HG02885 (cell line): Measurements from ENCODE around the gene TSC22D1.
"Not testable (repeated sequence)": the region's sequence is repeated elsewhere in the genome, so short reads cannot be mapped to it uniquely, and the experiment has no call there.

ENCODE experiments used
- ATAC-seq: cut with Tn5 transposase; IDR thresholded peaks from one replicate; pipeline ENCODE4 v1.9.1; 2021; ENCODE audit warnings: mild to moderate bottlenecking; ENCODE audit not compliant: unreplicated experiment, poor library complexity

Gene TSC22D1

GRCh38 chr13:44458313-44458975 is 117.7 kb downstream of the TSC22D1 start:
- ATAC-seq = no peak

- ATAC-seq = not testable (repeated sequence)
These were observed 119.9 kb downstream of the TSC22D1 start for GRCh38 chr13:44456212-44456611.

DNA sequence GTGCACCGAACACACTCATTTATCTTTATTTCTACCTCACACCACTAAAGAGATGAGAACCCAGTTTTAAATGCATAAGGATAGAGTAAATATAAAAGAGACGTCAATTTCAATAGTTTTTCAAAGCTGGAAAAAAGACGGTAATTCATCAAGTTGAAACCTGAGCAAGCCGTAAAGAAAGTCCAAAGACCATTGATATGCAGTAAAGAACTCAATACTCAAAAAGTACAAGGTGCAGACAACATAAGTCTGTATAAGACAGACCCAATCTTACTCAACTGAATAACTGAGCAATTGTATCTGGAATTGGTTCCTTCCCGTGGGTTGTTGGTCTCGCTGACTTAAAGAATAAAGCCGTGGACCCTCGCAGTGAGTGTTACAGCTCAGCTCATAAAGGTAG is 120.4 kb downstream of the TSC22D1 start:
- ATAC-seq = no peak

GRCh38 chr13:44453881-44454280 is 122.2 kb downstream of the TSC22D1 start:
- ATAC-seq = no peak

GRCh38 chr13:44453069-44453468 is 123.1 kb downstream of the TSC22D1 start:
- ATAC-seq = no peak

GRCh38 chr13:44452418-44452817 is 123.7 kb downstream of the TSC22D1 start:
- no peak for ATAC-seq

DNA sequence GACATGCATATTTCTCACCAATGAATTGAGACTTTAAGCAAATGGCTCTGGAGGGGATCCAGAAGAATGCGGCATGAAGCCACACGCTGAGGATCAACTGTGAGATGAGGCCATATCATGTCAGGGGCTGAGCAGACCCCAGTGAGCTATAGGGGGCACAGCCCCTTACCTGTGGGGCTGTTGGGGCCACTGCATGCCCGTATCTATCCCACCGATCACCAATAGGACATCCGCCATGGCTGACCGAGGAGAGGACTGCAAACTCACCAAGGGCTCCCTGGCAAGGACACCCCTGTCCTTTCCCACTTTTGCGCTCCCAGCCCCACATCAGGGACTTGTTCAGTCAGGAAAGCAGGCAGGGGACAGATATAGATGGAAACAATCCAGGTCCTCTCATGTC is 124.5 kb downstream of the TSC22D1 start:
- ATAC-seq = no peak

- no peak for ATAC-seq
These were observed 125.0 kb downstream of the TSC22D1 start for GRCh38 chr13:44451126-44451525.

GRCh38 chr13:44449999-44450821 is 125.9 kb downstream of the TSC22D1 start:
- ATAC-seq = no peak

DNA sequence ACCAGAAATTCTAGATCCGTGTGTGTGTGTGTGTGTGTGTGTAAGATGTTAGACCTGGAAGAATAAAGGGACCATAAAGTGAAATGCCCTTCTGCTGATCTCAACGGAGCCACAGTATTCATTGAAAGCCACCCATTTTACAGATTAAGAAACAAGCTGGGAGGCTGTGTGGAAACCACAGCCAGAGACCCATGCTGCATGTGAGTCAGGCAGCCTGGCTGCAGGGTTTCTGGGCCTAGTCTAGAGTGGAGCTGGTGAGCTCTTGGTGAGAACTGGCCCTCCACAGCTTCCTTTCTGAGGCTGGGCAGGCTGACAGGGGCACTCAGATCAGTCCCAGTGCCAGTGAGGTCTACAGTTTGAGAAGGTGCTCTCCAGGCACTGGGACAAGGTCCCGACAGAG is 127.3 kb downstream of the TSC22D1 start:
- no peak for ATAC-seq

GRCh38 chr13:44448373-44448772 is 127.8 kb downstream of the TSC22D1 start:
- ATAC-seq = no peak

GRCh38 chr13:44447783-44448321 is 128.3 kb downstream of the TSC22D1 start:
- no peak for ATAC-seq

DNA sequence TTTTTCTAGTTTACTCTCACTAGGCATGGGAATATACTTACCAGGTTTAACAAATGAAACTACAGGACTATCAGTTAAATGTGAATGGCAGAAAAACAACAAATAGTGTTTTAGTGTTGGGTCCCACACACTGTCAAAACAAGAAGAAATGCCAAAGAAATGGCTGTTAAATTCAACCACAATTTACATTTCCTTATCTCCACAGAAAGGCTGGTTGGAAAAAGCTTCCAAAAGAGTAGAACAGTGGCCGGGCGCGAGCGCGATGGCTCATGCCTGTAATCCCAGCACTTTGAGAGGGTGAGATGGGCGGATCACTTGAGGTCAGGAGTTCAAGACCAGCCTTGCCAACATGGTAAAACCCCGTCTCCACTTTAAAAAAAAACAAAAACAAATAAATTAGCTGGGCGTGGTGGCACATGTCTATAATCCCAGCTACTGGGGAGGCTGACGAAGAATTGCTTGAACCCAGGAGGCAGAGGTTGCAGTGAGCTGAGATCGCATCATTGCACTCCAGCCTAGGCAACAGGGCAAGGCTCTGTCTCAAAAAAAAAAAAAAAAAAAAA is 136.0 kb downstream of the TSC22D1 start:
- no peak for ATAC-seq

- no peak for ATAC-seq
These were observed 136.6 kb downstream of the TSC22D1 start for GRCh38 chr13:44439452-44440024.

- no peak for ATAC-seq
These were observed 137.9 kb downstream of the TSC22D1 start for GRCh38 chr13:44438234-44438579.

- ATAC-seq = no peak
These were observed 138.5 kb downstream of the TSC22D1 start for GRCh38 chr13:44437356-44438233.

DNA sequence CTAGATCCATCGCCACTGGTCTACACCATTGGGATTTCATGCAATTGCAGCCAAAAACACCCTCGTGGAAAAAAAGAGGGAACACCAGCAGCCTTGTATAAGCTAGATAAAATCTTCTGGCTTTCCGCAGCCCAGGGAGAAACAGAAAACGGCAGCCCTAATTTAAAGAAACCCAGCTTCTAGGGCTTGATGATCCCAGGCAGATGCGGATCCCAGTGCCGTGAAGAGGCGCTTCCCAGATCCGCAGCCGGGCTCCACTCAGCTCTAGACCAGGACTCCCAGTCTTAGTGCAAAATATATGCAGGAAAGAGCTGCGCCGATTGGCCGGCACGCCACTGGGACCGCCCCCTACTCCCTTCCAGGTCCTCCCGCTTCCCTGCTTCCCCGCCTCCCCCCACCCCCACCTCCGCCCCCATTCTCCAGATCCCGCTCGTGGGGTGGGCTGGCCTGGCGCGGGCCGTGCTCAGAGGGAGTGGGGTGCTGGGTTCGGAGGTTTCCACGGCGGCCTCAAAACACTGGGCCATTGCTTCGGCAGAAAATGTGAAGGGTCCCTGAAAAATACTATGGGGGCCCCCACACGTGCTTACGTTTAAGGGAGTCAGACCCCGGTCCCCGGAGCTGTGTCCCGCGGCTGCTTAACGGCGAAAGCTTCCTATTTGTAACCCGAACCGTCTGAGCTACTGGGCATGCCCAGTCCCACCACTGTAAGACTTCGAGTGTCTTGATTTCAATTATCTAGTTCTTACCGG is 139.4 kb downstream of the TSC22D1 start:
- ATAC-seq = no peak

- no peak for ATAC-seq
These were observed 140.1 kb downstream of the TSC22D1 start for GRCh38 chr13:44435919-44436510.
